GM23338 (cell line): ENCODE data around the gene POLR2H. TPM values are rescaled to one million over a fixed set of nuclear protein-coding genes. Genes with fewer than 3 reads are reported as not detected.

Experiments used
- ATAC-seq: fragments of 200-7000 bp; cut with Tn5 transposase; 3 replicates; pipeline ENCODE4 v1.9.1; 2020
- DNase-seq: peaks from one replicate; pipeline ENCODE4 v3.0.0-alpha.2; 2015; ENCODE audit warnings: low spot score
- H2AFZ ChIP-seq: fragments of 200-600 bp; sonication (generic); 2 replicates; pipeline ENCODE4 v1.8.0; 2016; ENCODE audit warnings: antibody characterized with exemption, mild to moderate bottlenecking, moderate library complexity
- H3F3A ChIP-seq: fragments of 200-600 bp; sonication (generic); replicated peaks from 2 replicates; pipeline ENCODE4 v1.8.0; 2017; ENCODE audit warnings: antibody characterized with exemption, mixed run types, low read depth
- H3K27ac ChIP-seq: fragments of 200-600 bp; sonication (generic); 2 replicates; pipeline ENCODE4 v1.6.1; 2016; ENCODE audit warnings: low read depth
- H3K27me3 ChIP-seq: fragments of 200-600 bp; sonication (generic); 2 replicates; pipeline ENCODE4 v1.8.0; 2016; ENCODE audit warnings: mild to moderate bottlenecking, mixed run types, moderate library complexity; ENCODE audit not compliant: insufficient read depth
- H3K36me3 ChIP-seq: fragments of 200-600 bp; sonication (generic); 2 replicates; pipeline ENCODE4 v1.8.0; 2016; ENCODE audit warnings: mild to moderate bottlenecking; ENCODE audit not compliant: insufficient read depth
- H3K4me1 ChIP-seq: fragments of 200-600 bp; sonication (generic); 2 replicates; pipeline ENCODE4 v1.8.0; 2016; ENCODE audit warnings: mild to moderate bottlenecking, moderate library complexity; ENCODE audit not compliant: insufficient read depth
- H3K4me2 ChIP-seq: fragments of 200-600 bp; sonication (generic); 2 replicates; pipeline ENCODE4 v1.7.1; 2017; ENCODE audit warnings: mixed run types
- H3K4me3 ChIP-seq: fragments of 200-600 bp; sonication (generic); 2 replicates; pipeline ENCODE4 v1.6.1; 2016; ENCODE audit warnings: mixed run types
- H3K79me2 ChIP-seq: fragments of 200-600 bp; sonication (generic); replicated peaks from 2 replicates; pipeline ENCODE4 v1.8.0; 2017; ENCODE audit warnings: mild to moderate bottlenecking; ENCODE audit not compliant: insufficient read depth
- H3K9me2 ChIP-seq: fragments of 200-600 bp; sonication (generic); 2 replicates; pipeline ENCODE4 v1.8.0; 2017; ENCODE audit not compliant: insufficient read depth
- H4K20me1 ChIP-seq: fragments of 200-600 bp; sonication (generic); replicated peaks from 2 replicates; pipeline ENCODE4 v1.8.0; 2017; ENCODE audit warnings: mild to moderate bottlenecking; ENCODE audit not compliant: insufficient read depth
- H3K27ac Mint-ChIP-seq: 2 replicates; pipeline ENCODE4 v1.8.0; 2020; ENCODE audit warnings: inconsistent platforms, mild to moderate bottlenecking, moderate library complexity, mixed read lengths
- H3K27me3 Mint-ChIP-seq: 3 replicates; pipeline ENCODE4 v1.8.0; 2022; ENCODE audit warnings: low read depth, mild to moderate bottlenecking, moderate library complexity, mixed read lengths, inconsistent platforms; ENCODE audit not compliant: insufficient read depth, poor library complexity
- H3K36me3 Mint-ChIP-seq: 3 replicates; pipeline ENCODE4 v1.8.0; 2021; ENCODE audit warnings: low read depth, mild to moderate bottlenecking, inconsistent platforms, moderate library complexity, mixed read lengths
- H3K4me1 Mint-ChIP-seq: 3 replicates; pipeline ENCODE4 v1.8.0; 2020; ENCODE audit warnings: mild to moderate bottlenecking, inconsistent platforms, mixed read lengths
- H3K4me3 Mint-ChIP-seq: 3 replicates; pipeline ENCODE4 v1.8.0; 2021; ENCODE audit warnings: moderate library complexity, mild to moderate bottlenecking, inconsistent platforms, mixed read lengths
- H3K9me3 Mint-ChIP-seq: 3 replicates; pipeline ENCODE4 v1.8.0; 2020; ENCODE audit warnings: moderate library complexity, mild to moderate bottlenecking, inconsistent platforms, mixed read lengths
- EZH2 ChIP-seq: fragments of 200-600 bp; sonication (generic); IDR thresholded peaks from one replicate; pipeline ENCODE4 v1.8.0; 2017; ENCODE audit warnings: antibody characterized with exemption, mild to moderate bottlenecking, low read depth; ENCODE audit not compliant: unreplicated experiment
- NANOG ChIP-seq: IDR thresholded peaks from 2 replicates; pipeline ENCODE4 v1.6.1; 2016; ENCODE audit warnings: antibody characterized with exemption, borderline replicate concordance
- STAT1 ChIP-seq: IDR thresholded peaks from one replicate; pipeline ENCODE4 v1.6.1; 2016; ENCODE audit warnings: antibody characterized with exemption; ENCODE audit not compliant: unreplicated experiment
- ZNF114 ChIP-seq: fragments of 250-450 bp; sonication (Bioruptor Pico); IDR thresholded peaks from 2 replicates; pipeline ENCODE4 v1.5.0; 2020; ENCODE audit warnings: mild to moderate bottlenecking, moderate library complexity
- polyA plus RNA-seq: library from polyadenylated mRNA; unstranded; fragments of >200 nt; fragmentation: Nextera tagmentation; extraction: Ambion mirVana; gene quantifications from 2 replicates; pipeline ENCODE4 v1.2.1, GENCODE V29; 2016
- total RNA-seq: library from RNA; depleted of rRNA; stranded (reverse); fragments of >200 nt; shearing (Covaris generic); gene quantifications from 2 replicates; pipeline ENCODE4 v1.2.3, GENCODE V29; 2014
- TF ChIP-seq, protein P1 (sequence below), 2 experiments: fragments of 200-600 bp in 1 of 2; sonication (generic) in 1 of 2; conservative IDR thresholded peaks; 2 replicates each; pipeline versions ENCODE4 v1.5.1 to v1.6.1; 2016 to 2017; ENCODE audit warnings: antibody characterized with exemption in 2 of 2, low read depth in 2 of 2, mild to moderate bottlenecking in 2 of 2, moderate library complexity in 1 of 2

POLR2H gene
- total and polyA plus RNA-seq, 2 experiments from 2014 or later: 190 to 199 TPM

DNA sequence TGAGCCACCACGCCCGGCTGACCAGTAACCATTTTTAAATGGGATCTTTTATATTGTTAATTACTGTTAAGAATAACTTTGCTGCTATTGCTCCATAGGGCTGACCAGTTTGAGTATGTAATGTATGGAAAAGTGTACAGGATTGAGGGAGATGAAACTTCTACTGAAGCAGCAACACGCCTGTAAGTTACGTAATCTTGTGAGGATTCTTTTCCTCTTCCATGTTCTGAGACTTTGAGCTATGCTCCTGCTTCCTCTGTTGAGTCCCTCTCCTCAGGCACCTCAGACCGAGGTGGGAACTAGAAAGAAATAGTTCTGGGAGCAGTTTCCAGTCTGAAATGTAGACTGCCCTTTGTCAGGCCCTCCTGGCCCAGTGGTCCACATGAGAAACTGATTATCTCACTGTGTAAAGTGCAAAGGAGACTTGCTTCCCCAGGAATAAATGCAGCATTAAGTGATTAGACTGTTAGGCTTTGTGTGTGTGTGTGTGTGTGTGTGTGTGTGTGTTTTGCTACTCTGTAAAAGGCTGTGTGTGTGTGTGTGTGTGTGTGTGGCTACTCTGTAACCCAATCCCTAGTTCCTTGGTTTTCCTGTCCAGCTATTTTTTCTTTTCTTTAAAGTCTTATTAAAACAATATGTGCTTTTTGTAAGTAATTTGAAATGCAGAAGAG lies 5.2 kb downstream of the POLR2H start:
- Mint-ChIP-seq H3K27ac (no peak overlapping the region), H3K36me3 (peaks cover 57% of the 10 kb centered on the region), H3K4me1 (peaks cover 27% of the 10 kb centered on the region), H3K4me3 (no peak overlapping the region), H3K9me3 (peaks cover 2% of the 10 kb centered on the region; the same call in 1 of the 3 replicates), H3K27me3 (peaks cover 11% of the 10 kb centered on the region)
- peaks cover 26% of the 10 kb centered on the region for H3K79me2 ChIP-seq
- DNase-seq (no peak), ATAC-seq (no peak)
- H3K27me3 ChIP-seq: no peaks in the 10 kb centered on the region
- H4K20me1 ChIP-seq: peaks cover 14% of the 10 kb centered on the region; the same call in 1 of the 2 replicates
- peaks cover 14% of the 10 kb centered on the region; the same call in 1 of the 2 replicates for H3F3A ChIP-seq
- no peak overlapping the region for H3K4me2 ChIP-seq
- H3K36me3 ChIP-seq: peaks cover 24% of the 10 kb centered on the region
- no peaks in the 10 kb centered on the region for H3K9me2 ChIP-seq
- H2AFZ ChIP-seq: no peak overlapping the region
- H3K4me1 ChIP-seq: peaks cover 17% of the 10 kb centered on the region
- H3K4me3 ChIP-seq: no peak overlapping the region
- H3K27ac ChIP-seq: no peak overlapping the region
- TF ChIP-seq NANOG (no peak), EZH2 (no peak)
- TF ChIP-seq, protein P1, sequence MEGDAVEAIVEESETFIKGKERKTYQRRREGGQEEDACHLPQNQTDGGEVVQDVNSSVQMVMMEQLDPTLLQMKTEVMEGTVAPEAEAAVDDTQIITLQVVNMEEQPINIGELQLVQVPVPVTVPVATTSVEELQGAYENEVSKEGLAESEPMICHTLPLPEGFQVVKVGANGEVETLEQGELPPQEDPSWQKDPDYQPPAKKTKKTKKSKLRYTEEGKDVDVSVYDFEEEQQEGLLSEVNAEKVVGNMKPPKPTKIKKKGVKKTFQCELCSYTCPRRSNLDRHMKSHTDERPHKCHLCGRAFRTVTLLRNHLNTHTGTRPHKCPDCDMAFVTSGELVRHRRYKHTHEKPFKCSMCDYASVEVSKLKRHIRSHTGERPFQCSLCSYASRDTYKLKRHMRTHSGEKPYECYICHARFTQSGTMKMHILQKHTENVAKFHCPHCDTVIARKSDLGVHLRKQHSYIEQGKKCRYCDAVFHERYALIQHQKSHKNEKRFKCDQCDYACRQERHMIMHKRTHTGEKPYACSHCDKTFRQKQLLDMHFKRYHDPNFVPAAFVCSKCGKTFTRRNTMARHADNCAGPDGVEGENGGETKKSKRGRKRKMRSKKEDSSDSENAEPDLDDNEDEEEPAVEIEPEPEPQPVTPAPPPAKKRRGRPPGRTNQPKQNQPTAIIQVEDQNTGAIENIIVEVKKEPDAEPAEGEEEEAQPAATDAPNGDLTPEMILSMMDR (conservative IDR thresholded peaks at IDR 0.05; ENCODE audit: low read depth in 2 of 2): no peak

DNA sequence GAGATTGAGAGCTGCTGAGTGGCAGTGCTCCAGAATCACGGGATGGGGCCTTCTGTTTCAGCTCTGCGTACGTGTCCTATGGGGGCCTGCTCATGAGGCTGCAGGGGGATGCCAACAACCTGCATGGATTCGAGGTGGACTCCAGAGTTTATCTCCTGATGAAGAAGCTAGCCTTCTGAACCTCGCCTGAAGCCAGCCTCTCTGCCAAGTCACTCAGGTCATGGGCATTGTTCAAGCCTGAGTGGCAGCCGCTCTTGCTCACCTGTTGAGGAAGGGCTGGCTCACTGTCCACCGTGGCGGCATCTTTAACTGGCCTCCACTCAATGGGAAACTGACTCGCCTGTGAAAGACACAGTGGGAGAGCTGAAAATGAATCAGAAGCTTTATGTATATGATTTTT lies 6.6 kb downstream of the POLR2H start:
- Histone ChIP-seq H3K4me1 (peaks cover 22% of the 10 kb centered on the region), H3K36me3 (peaks cover 24% of the 10 kb centered on the region), H3K27me3 (no peaks in the 10 kb centered on the region), H3K4me3 (no peak overlapping the region), H4K20me1 (peaks cover 17% of the 10 kb centered on the region; the same call in 1 of the 2 replicates), H3K27ac (no peak overlapping the region), H3K9me2 (no peaks in the 10 kb centered on the region), H2AFZ (no peak overlapping the region), H3K79me2 (peaks cover 26% of the 10 kb centered on the region), H3K4me2 (no peak overlapping the region), H3F3A (peaks cover 11% of the 10 kb centered on the region; the same call in 1 of the 2 replicates)
- ATAC-seq (no peak), DNase-seq (no peak)
- Mint-ChIP-seq H3K27ac (no peak overlapping the region), H3K4me3 (no peak overlapping the region), H3K27me3 (peaks cover 14% of the 10 kb centered on the region), H3K9me3 (peaks cover 2% of the 10 kb centered on the region; the same call in 1 of the 3 replicates), H3K4me1 (peaks cover 35% of the 10 kb centered on the region), H3K36me3 (peaks cover 57% of the 10 kb centered on the region)
- no peak for TF ChIP-seq ZNF114 (CRISPR knock-in tag)
- TF ChIP-seq NANOG: no peak
- TF ChIP-seq STAT1: no peak
- TF ChIP-seq, protein P1 (conservative IDR thresholded peaks at IDR 0.05; ENCODE audit: low read depth in 2 of 2): no peak
